ENCODE measurements around the gene RAD54L.

- TF ChIP-seq, protein P1, sequence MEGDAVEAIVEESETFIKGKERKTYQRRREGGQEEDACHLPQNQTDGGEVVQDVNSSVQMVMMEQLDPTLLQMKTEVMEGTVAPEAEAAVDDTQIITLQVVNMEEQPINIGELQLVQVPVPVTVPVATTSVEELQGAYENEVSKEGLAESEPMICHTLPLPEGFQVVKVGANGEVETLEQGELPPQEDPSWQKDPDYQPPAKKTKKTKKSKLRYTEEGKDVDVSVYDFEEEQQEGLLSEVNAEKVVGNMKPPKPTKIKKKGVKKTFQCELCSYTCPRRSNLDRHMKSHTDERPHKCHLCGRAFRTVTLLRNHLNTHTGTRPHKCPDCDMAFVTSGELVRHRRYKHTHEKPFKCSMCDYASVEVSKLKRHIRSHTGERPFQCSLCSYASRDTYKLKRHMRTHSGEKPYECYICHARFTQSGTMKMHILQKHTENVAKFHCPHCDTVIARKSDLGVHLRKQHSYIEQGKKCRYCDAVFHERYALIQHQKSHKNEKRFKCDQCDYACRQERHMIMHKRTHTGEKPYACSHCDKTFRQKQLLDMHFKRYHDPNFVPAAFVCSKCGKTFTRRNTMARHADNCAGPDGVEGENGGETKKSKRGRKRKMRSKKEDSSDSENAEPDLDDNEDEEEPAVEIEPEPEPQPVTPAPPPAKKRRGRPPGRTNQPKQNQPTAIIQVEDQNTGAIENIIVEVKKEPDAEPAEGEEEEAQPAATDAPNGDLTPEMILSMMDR (IDR thresholded peaks at IDR 0.05): no peak
- TF ChIP-seq REST (IDR thresholded peaks at IDR 0.05; ENCODE audit: insufficient read depth in 1 of 2, low read depth in 2 of 2, low read length in 1 of 2) (0 out of 4 replicates have a peak, but pooled peaks of 1 of the 2 experiments have one; percentile 49), POLR2AphosphoS5 (IDR thresholded peaks at IDR 0.05; ENCODE audit: low read depth, low read length) (peak; percentile 68), SIN3A (IDR thresholded peaks at IDR 0.05; ENCODE audit: borderline replicate concordance, insufficient read depth, low read depth, low read length) (0 out of 2 replicates have a peak, but pooled peaks have one; percentile 58), TCF7L2 (IDR thresholded peaks at IDR 0.05; ENCODE audit: low read depth, low read length) (no peak)
Observed at GRCh38 chr1:46197964-46198811, 49.4 kb upstream of the RAD54L start, which contains the start of gene POMGNT1.
